Astrocyte (in vitro differentiated cells and primary cell): Measurements from ENCODE around the gene CHAC1. TPM values are rescaled to one million over a fixed set of nuclear protein-coding genes. Genes with fewer than 3 reads are reported as not detected.

Experiments used
- DNase-seq: peaks from one replicate; pipeline ENCODE4 v3.0.0-alpha.2; 2010; ENCODE audit warnings: low read depth
- FAIRE-seq: peaks from 2 replicates; lab custom pipeline; 2011; peaks lifted over from hg19 to GRCh38; lab: Jason Lieb, UNC
- H2AFZ ChIP-seq: 2 replicates; pipeline ENCODE4 v1.6.0; 2012; ENCODE audit warnings: low read depth, low read length, inconsistent platforms
- H3K27ac ChIP-seq: 2 replicates; pipeline ENCODE4 v1.5.1; 2011; ENCODE audit warnings: low read depth, low read length, inconsistent platforms
- H3K27me3 ChIP-seq: 2 replicates; pipeline ENCODE4 v1.6.0; 2011; ENCODE audit warnings: low read length, inconsistent platforms; ENCODE audit not compliant: insufficient read depth
- H3K36me3 ChIP-seq: 2 replicates; pipeline ENCODE4 v1.5.1; 2011; ENCODE audit warnings: low read length, inconsistent platforms; ENCODE audit not compliant: insufficient read depth
- H3K4me1 ChIP-seq: 2 replicates; pipeline ENCODE4 v1.5.1; 2011; ENCODE audit warnings: low read length, inconsistent platforms; ENCODE audit not compliant: insufficient read depth
- H3K4me2 ChIP-seq: 2 replicates; pipeline ENCODE4 v1.6.0; 2012; ENCODE audit warnings: low read length, inconsistent platforms
- H3K4me3 ChIP-seq: 2 replicates; pipeline ENCODE4 v1.5.1; 2011; ENCODE audit warnings: low read depth, mild to moderate bottlenecking, low read length, inconsistent platforms; ENCODE audit not compliant: insufficient read depth
- H3K79me2 ChIP-seq: 2 replicates; pipeline ENCODE4 v1.6.0; 2012; ENCODE audit warnings: mild to moderate bottlenecking, low read length, inconsistent platforms; ENCODE audit not compliant: insufficient read depth
- H3K9ac ChIP-seq: 2 replicates; pipeline ENCODE4 v1.6.0; 2012; ENCODE audit warnings: mild to moderate bottlenecking, low read length, inconsistent platforms
- H3K9me3 ChIP-seq: 2 replicates; pipeline ENCODE4 v1.5.1; 2012; ENCODE audit warnings: low read depth, mild to moderate bottlenecking, low read length, inconsistent platforms; ENCODE audit not compliant: insufficient read depth
- H4K20me1 ChIP-seq: 2 replicates; pipeline ENCODE4 v1.6.0; 2012; ENCODE audit warnings: low read length, inconsistent platforms; ENCODE audit not compliant: insufficient read depth
- H3K27ac Mint-ChIP-seq: one replicate; pipeline ENCODE4 v1.8.0; 2021; ENCODE audit warnings: mild to moderate bottlenecking, mixed read lengths; ENCODE audit not compliant: unreplicated experiment
- H3K27me3 Mint-ChIP-seq: one replicate; pipeline ENCODE4 v1.8.0; 2021; ENCODE audit warnings: low read depth, mixed read lengths; ENCODE audit not compliant: unreplicated experiment
- H3K36me3 Mint-ChIP-seq: one replicate; pipeline ENCODE4 v1.8.0; 2021; ENCODE audit warnings: low read depth, mixed read lengths; ENCODE audit not compliant: unreplicated experiment
- H3K4me1 Mint-ChIP-seq: one replicate; pipeline ENCODE4 v1.8.0; 2021; ENCODE audit warnings: low read depth, mixed read lengths; ENCODE audit not compliant: unreplicated experiment
- H3K4me3 Mint-ChIP-seq: one replicate; pipeline ENCODE4 v1.8.0; 2021; ENCODE audit warnings: mild to moderate bottlenecking, moderate library complexity, mixed read lengths; ENCODE audit not compliant: unreplicated experiment
- H3K9me3 Mint-ChIP-seq: one replicate; pipeline ENCODE4 v1.8.0; 2021; ENCODE audit warnings: mild to moderate bottlenecking, mixed read lengths; ENCODE audit not compliant: unreplicated experiment
- CTCF ChIP-seq: IDR thresholded peaks from 2 replicates; pipeline ENCODE4 v1.5.1; 2011; ENCODE audit warnings: low read depth, mild to moderate bottlenecking, inconsistent platforms, low read length, moderate library complexity; ENCODE audit not compliant: insufficient read depth
- EZH2 ChIP-seq: IDR thresholded peaks from 2 replicates; pipeline ENCODE4 v1.6.1; 2012; ENCODE audit warnings: mild to moderate bottlenecking, low read length, inconsistent platforms; ENCODE audit not compliant: insufficient read depth
- total RNA-seq: library from RNA; stranded (reverse); gene quantifications from 2 replicates; pipeline ENCODE4 v1.2.1, GENCODE V29; 2021

Gene CHAC1
- total RNA-seq, 1 donor from 2014 or later: 55.9 TPM

GRCh38 chr15:40968290-40969085, 15.2 kb downstream of the CHAC1 start:
- FAIRE-seq (no peak), DNase-seq (no peak)
- no peak overlapping the region for H3K4me3 Mint-ChIP-seq
- H3K27ac Mint-ChIP-seq: no peak overlapping the region
- no peak overlapping the region for H3K9ac ChIP-seq
- no peaks in the 10 kb centered on the region for H4K20me1 ChIP-seq
- no peak overlapping the region for H2AFZ ChIP-seq
- TF ChIP-seq CTCF (no peak), EZH2 (no peak)
- no peak overlapping the region for H3K27ac ChIP-seq
- H3K36me3 ChIP-seq: no peaks in the 10 kb centered on the region
- H3K4me2 ChIP-seq: no peak overlapping the region
- H3K27me3 Mint-ChIP-seq: peaks cover 11% of the 10 kb centered on the region
- H3K9me3 ChIP-seq: no peaks in the 10 kb centered on the region
- no peaks in the 10 kb centered on the region for H3K4me1 ChIP-seq
- no peak overlapping the region for H3K4me3 ChIP-seq
- no peaks in the 10 kb centered on the region for H3K4me1 Mint-ChIP-seq
- H3K79me2 ChIP-seq: no peaks in the 10 kb centered on the region
- peaks cover 3% of the 10 kb centered on the region for H3K9me3 Mint-ChIP-seq
- peaks cover 3% of the 10 kb centered on the region for H3K27me3 ChIP-seq
- H3K36me3 Mint-ChIP-seq: peaks cover 3% of the 10 kb centered on the region

- TF ChIP-seq CTCF (no peak), EZH2 (no peak)
- H3K9ac ChIP-seq: no peak overlapping the region
- no peaks in the 10 kb centered on the region for H3K4me1 ChIP-seq
- no peaks in the 10 kb centered on the region for H4K20me1 ChIP-seq
- H3K27ac ChIP-seq: no peak overlapping the region
- no peak overlapping the region for H2AFZ ChIP-seq
- Mint-ChIP-seq H3K4me3 (no peak overlapping the region), H3K9me3 (no peaks in the 10 kb centered on the region), H3K27ac (no peak overlapping the region), H3K4me1 (no peaks in the 10 kb centered on the region), H3K27me3 (peaks cover 8% of the 10 kb centered on the region), H3K36me3 (peaks cover 2% of the 10 kb centered on the region)
- DNase-seq (no peak), FAIRE-seq (no peak)
- no peaks in the 10 kb centered on the region for H3K36me3 ChIP-seq
- no peak overlapping the region for H3K4me2 ChIP-seq
- H3K4me3 ChIP-seq: no peak overlapping the region
- H3K79me2 ChIP-seq: no peaks in the 10 kb centered on the region
- no peaks in the 10 kb centered on the region for H3K9me3 ChIP-seq
- H3K27me3 ChIP-seq: peaks cover 3% of the 10 kb centered on the region
Observed at GRCh38 chr15:40969363-40969762, 16.1 kb downstream of the CHAC1 start.

GRCh38 chr15:40974879-40975278, 21.6 kb downstream of the CHAC1 start:
- no peaks in the 10 kb centered on the region for H4K20me1 ChIP-seq
- no peak overlapping the region for H3K4me2 ChIP-seq
- Mint-ChIP-seq H3K9me3 (no peaks in the 10 kb centered on the region), H3K27me3 (no peaks in the 10 kb centered on the region), H3K27ac (no peak overlapping the region), H3K4me3 (no peak overlapping the region), H3K4me1 (peaks cover 12% of the 10 kb centered on the region), H3K36me3 (peaks cover 5% of the 10 kb centered on the region)
- no peaks in the 10 kb centered on the region for H3K9me3 ChIP-seq
- H3K4me1 ChIP-seq: no peaks in the 10 kb centered on the region
- no peaks in the 10 kb centered on the region for H3K79me2 ChIP-seq
- no peaks in the 10 kb centered on the region for H3K27me3 ChIP-seq
- no peak overlapping the region for H3K9ac ChIP-seq
- no peak for DNase-seq
- H2AFZ ChIP-seq: no peak overlapping the region
- no peak overlapping the region for H3K4me3 ChIP-seq
- peaks cover 29% of the 10 kb centered on the region for H3K36me3 ChIP-seq
- no peak for FAIRE-seq
- no peak overlapping the region for H3K27ac ChIP-seq
- TF ChIP-seq CTCF: no peak
- no peak for TF ChIP-seq EZH2
